ENCODE data around the gene RWDD2A.

Gene RWDD2A

GRCh38 chr6:83192871-83193746, at the start of gene RWDD2A, which contains the start of gene PGM3 (continued):
- TF ChIP-seq, protein P1, sequence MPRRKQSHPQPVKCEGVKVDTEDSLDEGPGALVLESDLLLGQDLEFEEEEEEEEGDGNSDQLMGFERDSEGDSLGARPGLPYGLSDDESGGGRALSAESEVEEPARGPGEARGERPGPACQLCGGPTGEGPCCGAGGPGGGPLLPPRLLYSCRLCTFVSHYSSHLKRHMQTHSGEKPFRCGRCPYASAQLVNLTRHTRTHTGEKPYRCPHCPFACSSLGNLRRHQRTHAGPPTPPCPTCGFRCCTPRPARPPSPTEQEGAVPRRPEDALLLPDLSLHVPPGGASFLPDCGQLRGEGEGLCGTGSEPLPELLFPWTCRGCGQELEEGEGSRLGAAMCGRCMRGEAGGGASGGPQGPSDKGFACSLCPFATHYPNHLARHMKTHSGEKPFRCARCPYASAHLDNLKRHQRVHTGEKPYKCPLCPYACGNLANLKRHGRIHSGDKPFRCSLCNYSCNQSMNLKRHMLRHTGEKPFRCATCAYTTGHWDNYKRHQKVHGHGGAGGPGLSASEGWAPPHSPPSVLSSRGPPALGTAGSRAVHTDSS (tag by site-specific recombination; IDR thresholded peaks at IDR 0.05) = no peak
- TF ChIP-seq ZNF426 (tag by site-specific recombination; IDR thresholded peaks at IDR 0.05) (no peak), ZNF311 (tag by site-specific recombination; IDR thresholded peaks at IDR 0.05; ENCODE audit: borderline replicate concordance) (no peak), ZBTB10 (tag by site-specific recombination; IDR thresholded peaks at IDR 0.05) (peak; percentile 34), REST (tag by site-specific recombination; IDR thresholded peaks at IDR 0.05) (peak; percentile 36; the same call in 1 of the 2 replicates), GLI2 (tag by site-specific recombination; IDR thresholded peaks at IDR 0.05; ENCODE audit: borderline replicate concordance, low read depth) (no peak), HOXA7 (CRISPR knock-in tag; IDR thresholded peaks at IDR 0.05; ENCODE audit: borderline replicate concordance) (no peak), ZNF140 (tag by site-specific recombination; IDR thresholded peaks at IDR 0.05) (no peak), ZFP3 (tag by site-specific recombination; IDR thresholded peaks at IDR 0.05; ENCODE audit: low read depth) (no peak), ZFP41 (tag by site-specific recombination; IDR thresholded peaks at IDR 0.05; ENCODE audit: borderline replicate concordance) (no peak), ZNF747 (tag by site-specific recombination; IDR thresholded peaks at IDR 0.05) (no peak), HOXD13 (CRISPR knock-in tag; IDR thresholded peaks at IDR 0.05; ENCODE audit: borderline replicate concordance) (no peak), ZBTB26 (tag by site-specific recombination; optimal IDR thresholded peaks at IDR 0.05) (peak; percentile 93), WT1 (tag by site-specific recombination; IDR thresholded peaks at IDR 0.05) (no peak), ZNF394 (tag by site-specific recombination; IDR thresholded peaks at IDR 0.05; ENCODE audit: borderline replicate concordance) (peak; percentile 30; the same call in 1 of the 2 replicates), ZSCAN23 (tag by site-specific recombination; IDR thresholded peaks at IDR 0.05) (no peak), RBAK (tag by site-specific recombination; IDR thresholded peaks at IDR 0.05) (no peak), ZNF704 (tag by site-specific recombination; IDR thresholded peaks at IDR 0.05) (no peak), ZBTB21 (tag by site-specific recombination; IDR thresholded peaks at IDR 0.05) (no peak), SETDB1 (IDR thresholded peaks at IDR 0.05; ENCODE audit: insufficient read length, low read length) (no peak), ZNF350 (tag by site-specific recombination; IDR thresholded peaks at IDR 0.05) (no peak)
- TF ChIP-seq, protein P2, sequence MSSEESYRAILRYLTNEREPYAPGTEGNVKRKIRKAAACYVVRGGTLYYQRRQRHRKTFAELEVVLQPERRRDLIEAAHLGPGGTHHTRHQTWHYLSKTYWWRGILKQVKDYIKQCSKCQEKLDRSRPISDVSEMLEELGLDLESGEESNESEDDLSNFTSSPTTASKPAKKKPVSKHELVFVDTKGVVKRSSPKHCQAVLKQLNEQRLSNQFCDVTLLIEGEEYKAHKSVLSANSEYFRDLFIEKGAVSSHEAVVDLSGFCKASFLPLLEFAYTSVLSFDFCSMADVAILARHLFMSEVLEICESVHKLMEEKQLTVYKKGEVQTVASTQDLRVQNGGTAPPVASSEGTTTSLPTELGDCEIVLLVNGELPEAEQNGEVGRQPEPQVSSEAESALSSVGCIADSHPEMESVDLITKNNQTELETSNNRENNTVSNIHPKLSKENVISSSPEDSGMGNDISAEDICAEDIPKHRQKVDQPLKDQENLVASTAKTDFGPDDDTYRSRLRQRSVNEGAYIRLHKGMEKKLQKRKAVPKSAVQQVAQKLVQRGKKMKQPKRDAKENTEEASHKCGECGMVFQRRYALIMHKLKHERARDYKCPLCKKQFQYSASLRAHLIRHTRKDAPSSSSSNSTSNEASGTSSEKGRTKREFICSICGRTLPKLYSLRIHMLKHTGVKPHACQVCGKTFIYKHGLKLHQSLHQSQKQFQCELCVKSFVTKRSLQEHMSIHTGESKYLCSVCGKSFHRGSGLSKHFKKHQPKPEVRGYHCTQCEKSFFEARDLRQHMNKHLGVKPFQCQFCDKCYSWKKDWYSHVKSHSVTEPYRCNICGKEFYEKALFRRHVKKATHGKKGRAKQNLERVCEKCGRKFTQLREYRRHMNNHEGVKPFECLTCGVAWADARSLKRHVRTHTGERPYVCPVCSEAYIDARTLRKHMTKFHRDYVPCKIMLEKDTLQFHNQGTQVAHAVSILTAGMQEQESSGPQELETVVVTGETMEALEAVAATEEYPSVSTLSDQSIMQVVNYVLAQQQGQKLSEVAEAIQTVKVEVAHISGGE (tag by site-specific recombination; conservative IDR thresholded peaks at IDR 0.05; ENCODE audit: low read depth) = peak; percentile 70
- TF ChIP-seq, protein P3, sequence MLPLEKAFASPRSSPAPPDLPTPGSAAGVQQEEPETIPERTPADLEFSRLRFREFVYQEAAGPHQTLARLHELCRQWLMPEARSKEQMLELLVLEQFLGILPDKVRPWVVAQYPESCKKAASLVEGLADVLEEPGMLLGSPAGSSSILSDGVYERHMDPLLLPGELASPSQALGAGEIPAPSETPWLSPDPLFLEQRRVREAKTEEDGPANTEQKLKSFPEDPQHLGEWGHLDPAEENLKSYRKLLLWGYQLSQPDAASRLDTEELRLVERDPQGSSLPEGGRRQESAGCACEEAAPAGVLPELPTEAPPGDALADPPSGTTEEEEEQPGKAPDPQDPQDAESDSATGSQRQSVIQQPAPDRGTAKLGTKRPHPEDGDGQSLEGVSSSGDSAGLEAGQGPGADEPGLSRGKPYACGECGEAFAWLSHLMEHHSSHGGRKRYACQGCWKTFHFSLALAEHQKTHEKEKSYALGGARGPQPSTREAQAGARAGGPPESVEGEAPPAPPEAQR (tag by site-specific recombination; IDR thresholded peaks at IDR 0.05) = no peak
